Measurements from ENCODE around the gene OLFM4.

The OLFM4 gene

DNA sequence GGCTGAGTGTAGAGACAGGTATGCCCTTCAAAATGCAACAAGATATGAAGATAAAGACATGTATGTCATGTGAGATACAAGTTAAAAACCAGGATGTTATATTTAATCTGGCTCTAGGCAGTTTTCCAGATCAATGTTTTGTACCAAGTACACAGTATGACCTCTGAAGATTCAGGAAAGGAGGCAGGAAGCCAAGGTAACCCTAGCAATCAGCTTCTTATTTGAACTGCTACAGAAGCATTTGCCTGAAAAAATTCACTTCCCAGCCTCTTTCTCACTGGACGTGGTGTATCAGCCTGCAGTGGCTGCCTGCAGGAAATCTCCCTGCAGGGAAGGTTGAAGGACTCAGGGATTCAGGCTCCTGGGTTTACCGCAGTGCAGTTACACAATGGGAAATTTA lies 24.1 kb downstream of the OLFM4 start:
- Histone ChIP-seq H3K27me3 (ENCODE audit: control insufficient read depth, insufficient read depth, low read length) (no peaks in the 10 kb centered on the region), H3K4me3 (ENCODE audit: low read length) (no peak overlapping the region), H3K36me3 (ENCODE audit: control insufficient read depth, insufficient read depth, low read length) (no peaks in the 10 kb centered on the region), H3K27ac (ENCODE audit: low read depth, low read length) (no peak overlapping the region), H3K9ac (ENCODE audit: low read length) (no peak overlapping the region), H3K4me1 (ENCODE audit: control insufficient read depth, insufficient read depth, low read length) (no peaks in the 10 kb centered on the region)

DNA sequence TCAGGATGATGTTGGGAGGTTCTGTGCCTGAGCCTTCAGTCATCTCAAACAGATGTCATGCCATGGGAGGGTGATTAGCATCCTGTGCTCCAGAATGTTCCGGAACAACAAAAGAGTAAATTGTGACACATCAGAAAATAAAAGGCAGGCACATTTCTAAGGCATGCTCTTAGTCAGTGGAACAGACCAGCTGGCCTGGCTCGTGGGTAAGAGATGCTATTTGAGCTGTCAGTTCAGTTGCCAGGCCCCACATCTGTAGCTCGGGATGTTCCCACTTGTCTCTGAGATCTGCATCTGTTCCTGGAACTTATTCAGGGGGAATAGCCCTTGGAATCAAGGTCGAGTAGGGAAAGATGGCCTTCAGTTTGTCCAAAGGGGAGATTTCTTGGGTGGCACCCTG lies 26.0 kb downstream of the OLFM4 start:
- no peaks in the 10 kb centered on the region for H3K4me1 ChIP-seq (ENCODE audit: control insufficient read depth, insufficient read depth, low read length)
- H3K9ac ChIP-seq (ENCODE audit: low read length): no peak overlapping the region
- H3K27ac ChIP-seq (ENCODE audit: low read depth, low read length): no peak overlapping the region
- no peaks in the 10 kb centered on the region for H3K27me3 ChIP-seq (ENCODE audit: control insufficient read depth, insufficient read depth, low read length)
- no peaks in the 10 kb centered on the region for H3K36me3 ChIP-seq (ENCODE audit: control insufficient read depth, insufficient read depth, low read length)
- H3K4me3 ChIP-seq (ENCODE audit: low read length): no peak overlapping the region

DNA sequence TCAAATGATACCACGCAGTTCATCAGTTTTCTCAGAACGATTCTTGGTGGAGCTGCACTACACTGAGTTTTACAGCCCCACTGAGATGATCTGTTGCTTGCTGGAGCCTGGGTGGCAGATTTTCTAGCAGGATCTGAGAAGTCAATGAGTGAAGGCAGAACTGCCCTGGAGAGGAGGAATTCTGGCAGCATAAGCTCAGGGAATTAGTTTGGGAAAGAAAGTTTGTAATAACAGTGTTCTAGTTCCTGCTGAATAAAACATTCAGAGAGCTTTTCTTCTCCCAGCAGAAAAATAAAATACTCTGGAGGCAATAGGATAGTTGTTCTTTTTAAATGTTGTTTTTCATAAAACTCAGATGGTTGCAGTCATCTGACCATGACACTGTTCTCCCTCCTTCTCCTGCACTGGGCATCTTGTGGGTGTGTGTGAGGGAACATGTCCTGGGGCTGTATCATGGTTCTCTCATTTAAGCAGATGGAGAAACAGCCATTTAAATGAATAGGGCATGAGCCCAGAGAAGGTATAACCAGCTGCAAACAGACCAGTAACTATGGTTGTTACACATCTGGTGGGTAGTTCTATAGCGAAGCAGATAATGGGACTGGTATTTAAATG lies 29.6 kb downstream of the OLFM4 start:
- Histone ChIP-seq H3K36me3 (ENCODE audit: control insufficient read depth, insufficient read depth, low read length) (no peaks in the 10 kb centered on the region), H3K9ac (ENCODE audit: low read length) (no peak overlapping the region), H3K4me3 (ENCODE audit: low read length) (no peak overlapping the region), H3K4me1 (ENCODE audit: control insufficient read depth, insufficient read depth, low read length) (no peaks in the 10 kb centered on the region), H3K27me3 (ENCODE audit: control insufficient read depth, insufficient read depth, low read length) (no peaks in the 10 kb centered on the region), H3K27ac (ENCODE audit: low read depth, low read length) (no peak overlapping the region)

DNA sequence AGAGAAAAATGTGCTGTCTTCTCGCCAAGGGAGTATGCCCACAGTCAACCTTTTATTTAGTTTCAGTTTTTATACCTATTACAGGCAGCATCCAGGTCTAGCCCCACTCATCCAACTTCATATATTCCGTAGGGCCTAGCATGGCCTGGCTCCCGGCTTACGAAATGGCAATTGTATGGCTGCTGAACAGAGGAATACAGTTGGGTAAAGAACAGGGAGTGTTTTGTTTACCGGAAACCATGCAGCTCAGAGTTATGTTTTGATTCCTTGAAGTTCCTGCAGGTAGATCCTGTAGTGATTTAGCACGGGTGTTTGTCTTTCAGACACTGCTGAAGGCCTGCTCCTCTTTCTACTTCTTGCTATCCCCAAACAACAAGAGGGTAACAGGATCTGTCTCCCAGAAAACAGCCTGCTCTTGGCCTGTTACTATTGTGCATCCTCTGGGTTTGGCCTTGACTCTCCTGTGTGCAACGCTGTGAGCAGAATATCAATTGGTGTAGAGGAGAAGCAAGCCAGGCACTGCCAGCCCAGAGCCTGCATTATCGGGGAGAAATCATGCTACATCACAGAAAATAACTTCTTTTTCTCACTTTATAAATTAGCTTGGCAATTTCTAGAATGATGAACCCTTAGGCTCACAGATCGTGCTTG lies 32.4 kb downstream of the OLFM4 start:
- H3K27me3 ChIP-seq (ENCODE audit: control insufficient read depth, insufficient read depth, low read length): no peaks in the 10 kb centered on the region
- no peak overlapping the region for H3K4me3 ChIP-seq (ENCODE audit: low read length)
- no peak overlapping the region for H3K9ac ChIP-seq (ENCODE audit: low read length)
- no peaks in the 10 kb centered on the region for H3K36me3 ChIP-seq (ENCODE audit: control insufficient read depth, insufficient read depth, low read length)
- H3K27ac ChIP-seq (ENCODE audit: low read depth, low read length): no peak overlapping the region
- H3K4me1 ChIP-seq (ENCODE audit: control insufficient read depth, insufficient read depth, low read length): no peaks in the 10 kb centered on the region

DNA sequence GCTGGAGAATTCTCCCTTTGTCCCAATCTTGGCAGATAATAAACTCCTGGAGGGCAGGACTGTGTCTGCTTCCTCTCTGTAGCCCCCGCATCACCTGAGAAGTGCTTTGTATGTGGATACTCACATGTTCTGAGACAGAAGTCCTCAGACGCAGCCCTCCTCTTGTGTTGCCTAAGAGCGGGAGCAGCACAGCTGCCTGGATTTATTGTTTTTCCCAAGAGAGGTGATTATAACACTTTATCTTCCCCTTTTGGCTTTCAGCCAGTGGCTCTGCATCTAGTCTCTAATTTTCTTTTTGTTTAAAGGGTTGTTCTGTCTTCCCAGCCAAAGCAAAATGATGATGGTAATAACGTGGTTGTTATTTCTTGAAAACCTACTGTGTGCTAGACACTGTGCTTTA lies 36.1 kb downstream of the OLFM4 start:
- Histone ChIP-seq H3K4me1 (ENCODE audit: control insufficient read depth, insufficient read depth, low read length) (no peaks in the 10 kb centered on the region), H3K27me3 (ENCODE audit: control insufficient read depth, insufficient read depth, low read length) (no peaks in the 10 kb centered on the region), H3K9ac (ENCODE audit: low read length) (no peak overlapping the region), H3K27ac (ENCODE audit: low read depth, low read length) (no peak overlapping the region), H3K4me3 (ENCODE audit: low read length) (no peak overlapping the region), H3K36me3 (ENCODE audit: control insufficient read depth, insufficient read depth, low read length) (no peaks in the 10 kb centered on the region)

DNA sequence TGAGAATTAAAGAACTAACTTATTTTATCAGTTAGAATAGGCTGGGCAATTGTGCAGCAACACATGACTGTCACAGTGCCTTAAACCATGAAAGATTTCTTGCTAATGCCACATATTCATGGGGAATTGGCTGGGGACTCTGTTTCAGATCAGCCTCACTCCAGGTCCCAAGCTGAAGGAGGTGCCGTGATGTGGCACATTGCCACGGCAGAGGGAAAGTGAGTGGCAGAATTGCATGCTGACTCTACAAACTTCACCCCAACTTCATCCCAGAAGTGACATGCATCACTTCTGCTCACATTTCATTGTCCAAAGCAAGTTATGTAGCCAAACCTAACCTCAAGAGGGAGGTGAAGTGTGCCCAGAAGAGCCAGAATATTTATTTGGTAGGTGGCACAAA lies 37.8 kb downstream of the OLFM4 start:
- H3K9ac ChIP-seq (ENCODE audit: low read length): no peak overlapping the region
- no peaks in the 10 kb centered on the region for H3K36me3 ChIP-seq (ENCODE audit: control insufficient read depth, insufficient read depth, low read length)
- no peaks in the 10 kb centered on the region for H3K27me3 ChIP-seq (ENCODE audit: control insufficient read depth, insufficient read depth, low read length)
- no peaks in the 10 kb centered on the region for H3K4me1 ChIP-seq (ENCODE audit: control insufficient read depth, insufficient read depth, low read length)
- no peak overlapping the region for H3K27ac ChIP-seq (ENCODE audit: low read depth, low read length)
- H3K4me3 ChIP-seq (ENCODE audit: low read length): no peak overlapping the region

DNA sequence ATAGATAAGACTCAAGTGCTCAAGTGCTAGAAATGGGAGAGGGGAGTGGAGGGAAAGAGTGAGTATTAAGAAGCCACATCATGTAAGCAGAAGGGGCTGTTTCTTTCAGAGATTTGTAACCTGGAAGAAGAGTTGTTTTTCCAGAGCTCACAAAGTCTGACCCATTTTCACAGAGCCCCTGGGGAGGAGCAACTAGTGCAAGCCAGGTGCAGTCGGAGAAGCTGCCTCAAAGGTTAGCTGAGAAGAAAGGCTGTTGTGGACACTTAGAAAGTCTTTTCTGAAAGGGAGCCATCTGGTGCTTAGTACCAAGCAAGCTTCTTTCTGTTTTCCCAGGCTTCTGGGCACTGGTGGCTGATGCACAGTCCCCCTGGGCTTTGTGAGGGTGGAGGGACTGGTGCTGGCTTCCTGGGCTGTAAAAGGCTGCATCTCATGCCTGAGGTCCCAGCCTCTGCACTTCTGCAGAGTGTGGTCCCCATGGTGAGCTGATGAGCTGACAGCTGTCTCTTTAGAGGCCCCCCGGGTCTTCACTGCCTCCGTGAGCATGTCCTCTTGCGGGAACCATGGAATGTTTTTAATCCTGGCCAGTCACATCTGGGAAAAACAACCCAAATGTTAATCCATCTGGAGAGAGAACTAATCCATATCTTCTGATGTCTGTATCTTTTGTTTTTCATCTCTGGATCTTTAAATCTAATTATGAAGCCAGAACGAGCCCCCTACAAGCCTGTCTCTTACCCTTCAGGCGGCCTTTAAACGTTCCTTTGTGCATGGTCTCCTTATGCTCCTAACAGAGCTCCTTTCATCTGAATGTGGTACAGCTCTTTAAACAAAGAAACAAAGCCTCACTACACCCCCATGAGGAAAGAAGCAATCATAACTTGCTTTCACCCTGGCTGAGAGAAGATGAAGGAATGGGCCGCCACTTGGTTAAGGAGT lies 40.2 kb downstream of the OLFM4 start:
- Histone ChIP-seq H3K27ac (ENCODE audit: low read depth, low read length) (no peak overlapping the region), H3K4me3 (ENCODE audit: low read length) (no peak overlapping the region), H3K9ac (ENCODE audit: low read length) (no peak overlapping the region)

DNA sequence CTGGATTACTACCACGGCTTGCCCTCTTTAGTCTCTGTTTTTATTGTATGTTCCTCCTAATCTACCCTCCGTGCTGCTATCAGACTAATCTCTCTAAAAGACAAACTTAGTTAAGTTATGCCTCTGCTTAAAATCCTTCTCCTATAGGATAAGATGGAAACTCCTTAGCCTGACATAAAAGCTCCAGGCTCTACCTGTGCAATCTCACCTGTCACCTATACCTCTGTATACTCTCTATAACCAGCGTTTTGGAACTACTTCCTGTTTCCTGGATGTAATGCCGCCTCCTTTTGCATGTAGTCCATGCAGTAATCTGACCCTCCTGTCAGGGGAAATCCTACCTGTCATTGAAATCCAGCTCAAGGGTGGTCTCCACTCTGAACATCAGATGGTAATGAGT lies 41.2 kb downstream of the OLFM4 start:
- Histone ChIP-seq H3K27me3 (ENCODE audit: control insufficient read depth, insufficient read depth, low read length) (no peaks in the 10 kb centered on the region), H3K4me3 (ENCODE audit: low read length) (no peak overlapping the region)

More for the DNA sequence above, 40.2 kb downstream of the OLFM4 start:
- Histone ChIP-seq H3K4me1 (ENCODE audit: control insufficient read depth, insufficient read depth, low read length) (no peaks in the 10 kb centered on the region), H3K27me3 (ENCODE audit: control insufficient read depth, insufficient read depth, low read length) (no peaks in the 10 kb centered on the region), H3K36me3 (ENCODE audit: control insufficient read depth, insufficient read depth, low read length) (no peaks in the 10 kb centered on the region)

DNA sequence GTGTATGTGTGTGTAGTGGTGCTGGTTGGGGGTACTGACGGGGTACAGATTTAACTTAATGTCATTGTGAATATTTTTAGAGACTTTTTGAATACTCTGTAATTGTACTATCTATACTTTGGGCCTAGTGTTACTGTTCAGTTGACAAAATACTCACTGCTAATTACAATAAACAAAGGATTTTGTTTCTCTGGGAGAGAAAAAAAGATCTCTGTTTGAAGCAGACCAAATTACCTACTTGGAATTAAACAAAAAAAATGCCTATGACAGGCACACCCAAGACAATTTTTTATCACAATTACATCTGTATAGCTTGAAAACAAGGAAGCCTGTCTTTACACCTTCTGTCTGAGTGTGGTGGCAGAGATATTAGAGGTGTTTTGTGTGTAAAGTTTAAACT lies 45.1 kb downstream of the OLFM4 start:
- no peak overlapping the region for H3K4me3 ChIP-seq (ENCODE audit: low read length)
- no peaks in the 10 kb centered on the region for H3K36me3 ChIP-seq (ENCODE audit: control insufficient read depth, insufficient read depth, low read length)
- H3K27me3 ChIP-seq (ENCODE audit: control insufficient read depth, insufficient read depth, low read length): no peaks in the 10 kb centered on the region
- no peak overlapping the region for H3K9ac ChIP-seq (ENCODE audit: low read length)
- no peak overlapping the region for H3K27ac ChIP-seq (ENCODE audit: low read depth, low read length)
- no peaks in the 10 kb centered on the region for H3K4me1 ChIP-seq (ENCODE audit: control insufficient read depth, insufficient read depth, low read length)

More for the DNA sequence above, 41.2 kb downstream of the OLFM4 start:
- no peak overlapping the region for H3K27ac ChIP-seq (ENCODE audit: low read depth, low read length)
- no peak overlapping the region for H3K9ac ChIP-seq (ENCODE audit: low read length)
- H3K36me3 ChIP-seq (ENCODE audit: control insufficient read depth, insufficient read depth, low read length): no peaks in the 10 kb centered on the region
- H3K4me1 ChIP-seq (ENCODE audit: control insufficient read depth, insufficient read depth, low read length): no peaks in the 10 kb centered on the region

DNA sequence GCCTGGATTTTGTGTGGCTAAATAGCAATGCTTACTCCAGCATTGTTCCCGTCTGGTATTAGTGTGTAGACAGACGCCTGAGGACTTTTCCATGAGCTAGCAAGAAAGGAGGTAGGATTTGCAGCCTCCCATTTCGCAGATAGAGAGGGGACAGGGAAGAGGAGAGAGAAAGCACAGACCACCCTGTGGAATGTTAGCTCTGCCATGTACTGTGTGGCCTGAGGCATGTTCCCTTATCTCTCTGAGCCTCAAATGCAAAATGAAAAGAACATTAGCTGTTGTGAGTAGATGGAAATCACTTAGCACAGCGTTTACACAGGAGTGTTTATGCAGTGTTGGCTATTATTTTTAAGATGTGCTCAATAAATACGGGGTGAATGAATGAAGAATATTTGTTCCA lies 45.5 kb downstream of the OLFM4 start:
- H3K9ac ChIP-seq (ENCODE audit: low read length): no peak overlapping the region
- H3K27me3 ChIP-seq (ENCODE audit: control insufficient read depth, insufficient read depth, low read length): no peaks in the 10 kb centered on the region
- no peak overlapping the region for H3K27ac ChIP-seq (ENCODE audit: low read depth, low read length)
- no peaks in the 10 kb centered on the region for H3K36me3 ChIP-seq (ENCODE audit: control insufficient read depth, insufficient read depth, low read length)
- no peaks in the 10 kb centered on the region for H3K4me1 ChIP-seq (ENCODE audit: control insufficient read depth, insufficient read depth, low read length)
- H3K4me3 ChIP-seq (ENCODE audit: low read length): no peak overlapping the region

DNA sequence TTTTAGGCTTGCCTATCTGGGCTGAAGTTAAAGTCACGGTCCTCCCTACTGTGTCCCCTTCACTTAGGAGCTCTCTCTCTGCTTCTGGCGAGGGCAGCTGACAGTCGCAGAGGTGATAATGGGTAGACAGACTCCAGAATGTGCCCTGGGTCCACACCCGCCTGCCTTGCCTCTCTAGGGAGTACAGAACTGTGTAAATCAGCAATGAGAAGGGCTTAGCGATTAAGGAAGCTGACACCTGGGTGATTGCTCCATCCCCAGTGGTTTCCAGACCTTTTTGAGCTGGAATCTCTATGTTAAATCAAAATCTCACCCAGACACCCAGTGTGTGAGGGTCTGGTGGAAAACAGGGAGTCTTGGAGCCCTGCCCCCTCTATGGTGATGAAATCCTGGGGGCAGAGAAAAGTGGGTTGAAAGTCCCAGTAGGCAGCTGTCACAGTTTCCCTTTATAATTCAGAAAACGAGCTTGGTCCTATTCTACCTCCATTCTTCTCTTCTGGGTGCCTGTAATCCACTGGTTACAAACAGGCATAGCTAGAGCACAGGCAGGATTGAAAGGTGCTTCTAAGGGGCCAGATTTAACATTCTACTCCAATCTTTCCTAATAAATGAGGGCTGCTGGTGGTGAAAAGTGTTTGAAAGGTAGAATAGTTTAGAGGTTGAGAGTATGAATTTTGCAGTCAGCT lies 46.9 kb downstream of the OLFM4 start:
- H3K27ac ChIP-seq (ENCODE audit: low read depth, low read length): no peak overlapping the region
- no peak overlapping the region for H3K4me3 ChIP-seq (ENCODE audit: low read length)
- no peak overlapping the region for H3K9ac ChIP-seq (ENCODE audit: low read length)
- no peaks in the 10 kb centered on the region for H3K36me3 ChIP-seq (ENCODE audit: control insufficient read depth, insufficient read depth, low read length)
- H3K4me1 ChIP-seq (ENCODE audit: control insufficient read depth, insufficient read depth, low read length): no peaks in the 10 kb centered on the region
- no peaks in the 10 kb centered on the region for H3K27me3 ChIP-seq (ENCODE audit: control insufficient read depth, insufficient read depth, low read length)

DNA sequence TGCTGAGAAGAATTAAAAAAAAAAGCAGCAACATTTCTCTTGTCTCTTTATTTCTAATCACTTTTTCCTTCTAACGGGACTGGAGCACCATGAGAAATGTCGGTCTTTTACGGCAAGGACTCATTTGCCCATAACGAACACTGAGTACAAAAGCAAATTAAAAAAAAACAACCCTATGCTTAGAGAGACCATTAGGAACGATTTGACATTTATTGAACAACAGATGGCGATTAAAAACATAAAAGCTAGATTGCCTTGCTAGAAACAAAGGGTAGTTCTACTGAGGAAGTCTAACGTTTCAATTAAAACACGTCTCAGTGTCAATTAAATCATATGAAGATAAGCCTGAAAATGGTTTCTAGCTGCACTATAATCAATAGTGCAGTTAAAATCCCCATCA lies 51.1 kb downstream of the OLFM4 start:
- no peaks in the 10 kb centered on the region for H3K27me3 ChIP-seq (ENCODE audit: control insufficient read depth, insufficient read depth, low read length)
- H3K36me3 ChIP-seq (ENCODE audit: control insufficient read depth, insufficient read depth, low read length): no peaks in the 10 kb centered on the region
- no peak overlapping the region for H3K9ac ChIP-seq (ENCODE audit: low read length)
- no peaks in the 10 kb centered on the region for H3K4me1 ChIP-seq (ENCODE audit: control insufficient read depth, insufficient read depth, low read length)
- H3K27ac ChIP-seq (ENCODE audit: low read depth, low read length): no peak overlapping the region
- no peak overlapping the region for H3K4me3 ChIP-seq (ENCODE audit: low read length)

Measured in rectal smooth muscle tissue (tissue), 1 donor.